Heart left ventricle (tissue), 13 donors: ENCODE data around the gene PLA2G4D.

Source experiments
- CTCF ChIP-seq, 12 donors: fragments of 200-600 bp; sonication (generic) in 4 of 12; IDR thresholded peaks; one replicate each; pipeline versions ENCODE4 v1.5.0 to v1.8.0; 2018 to 2022; ENCODE audit warnings: antibody characterized with exemption in 12 of 12, mild to moderate bottlenecking in 5 of 12
- POLR2A ChIP-seq, 2 donors: fragments of 450-650 bp; IDR thresholded peaks; one replicate each; pipeline ENCODE4 v1.6.1; 2017; ENCODE audit warnings: antibody characterized with exemption in 2 of 2, mild to moderate bottlenecking in 2 of 2, moderate library complexity in 2 of 2
- donor health status: ischemic (EF 13 %, LVEDD 7.1; RV severe dilation, severe dysfunction).
- donor health status: DM: no; HTN: yes; CAD: no.
- donor health status: DM: no; HTN: no; CAD: no.
- donor health status: ischemic (EF 25% LVEDD 6.9; RV normal size, moderate dysfunction).
- donor health status: ischemic (EF 25% LVEDD 5.7; RV mildly dilated, moderate dysfunction).
- donor health status: ischemic (EF 35%, LVEDD 5.7; RV mildly dilated, moderate dysfunction).
- donor health status: nonischemic (EF 11% LVEDD 7.7; RV severe dilation, severe dysfunction).
- donor health status: DM: yes; HTN: yes; CAD: no.
- donor health status: PGD.
- donor health status: ischemic (EF 29% LVEDD 5.4; RV normal size, mild dysfunction).
- donor health status: nonischemic (EF 23%, LVEDD 6.1; RV moderate dilation, normal function).

- no peak for TF ChIP-seq POLR2A (IDR thresholded peaks at IDR 0.05)
- no peak for TF ChIP-seq CTCF (IDR thresholded peaks at IDR 0.05)
Measured at GRCh38 chr15:42020713-42021273, 73.6 kb downstream of the PLA2G4D start, which contains the start of gene PLA2G4E.
